Kidney (tissue), 14 donors: Measurements from ENCODE around the gene OR51I1. TPM values are rescaled to one million over a fixed set of nuclear protein-coding genes. Genes with fewer than 3 reads are reported as not detected.

Experiments
- DNase-seq, 5 donors: peaks; one replicate each; pipeline ENCODE4 v3.0.0-alpha.2; 2013 to 2020
- FAIRE-seq: peaks from 2 replicates; lab custom pipeline; 2012; peaks lifted over from hg19 to GRCh38; lab: Jason Lieb, UNC
- H3K27ac ChIP-seq, 2 donors: one replicate each; pipeline ENCODE4 v1.7.0; 2013; ENCODE audit warnings: low read depth in 2 of 2, low read length in 2 of 2, inconsistent platforms in 1 of 2
- H3K27me3 ChIP-seq: one replicate; pipeline ENCODE4 v1.7.1; 2013; ENCODE audit warnings: low read length, inconsistent platforms; ENCODE audit not compliant: control insufficient read depth, insufficient read depth
- H3K36me3 ChIP-seq, 3 donors: one replicate each; pipeline versions ENCODE4 v1.7.0 to v1.7.1; 2013; ENCODE audit warnings: low read length in 3 of 3, control low read depth in 1 of 3, inconsistent platforms in 1 of 3; ENCODE audit not compliant: insufficient read depth in 3 of 3, control insufficient read depth in 2 of 3
- H3K4me1 ChIP-seq, 3 donors: one replicate each; pipeline versions ENCODE4 v1.7.0 to v1.7.1; 2013; ENCODE audit warnings: low read length in 3 of 3, inconsistent platforms in 1 of 3, low read depth in 1 of 3; ENCODE audit not compliant: control insufficient read depth in 2 of 3, insufficient read depth in 2 of 3
- H3K4me3 ChIP-seq, 3 donors: one replicate each; pipeline versions ENCODE4 v1.7.0 to v1.8.1; 2013; ENCODE audit warnings: low read length in 3 of 3, control low read depth in 1 of 3, inconsistent platforms in 1 of 3
- H3K9ac ChIP-seq, 3 donors: one replicate each; pipeline versions ENCODE4 v1.7.0 to v1.7.1; 2013; ENCODE audit warnings: low read length in 3 of 3, control low read depth in 1 of 3, inconsistent platforms in 1 of 3
- H3K9me3 ChIP-seq, 3 donors: one replicate each; pipeline versions ENCODE4 v1.7.0 to v1.7.1; 2013; ENCODE audit warnings: low read length in 3 of 3, control low read depth in 1 of 3, inconsistent platforms in 1 of 3; ENCODE audit not compliant: control insufficient read depth in 2 of 3, insufficient read depth in 1 of 3
- intact Hi-C: fragments of 100-400 bp; cut with DNase I; formaldehyde crosslinking; loops from one replicate; pipeline ENCODE4 v1.11.1; 2022
- polyA plus RNA-seq: library from polyadenylated mRNA; stranded (reverse); fragments of 350-450 nt; fragmentation: Illumina TruSeq; extraction: RNeasy Lipid Tissue Mini Kit (QIAGEN cat#74804); gene quantifications from one replicate; pipeline ENCODE4 v1.2.3, GENCODE V29; 2014; ENCODE audit warnings: low read depth, low replicate concordance; ENCODE audit not compliant: insufficient read depth
- total RNA-seq: library from RNA; stranded (reverse); fragmentation: NEBNext Ultra II Directional; extraction: Animal tissue kit (Norgen Biotek cat#: 25700); gene quantifications from one replicate; pipeline ENCODE4 v1.2.1, GENCODE V29; 2021
- TF ChIP-seq, protein P1 (sequence below): IDR thresholded peaks from 3 replicates; pipeline ENCODE4 v1.5.1; 2012; ENCODE audit warnings: mild to moderate bottlenecking, moderate library complexity, borderline replicate concordance; ENCODE audit not compliant: insufficient read depth; ENCODE audit errors: extremely low read depth
- donor health status: control.
- donor health status: control.
- donor health status: control.
- donor health status: control.
- donor health status: control.
- donor health status: DM: yes; HTN: yes; CAD: no.
- donor health status: Normal renal cell carcinoma (clear cell type).

OR51I1 gene
- total and polyA plus RNA-seq, 2 donors from 2014 or later: 0.35 TPM; not detected in 1

DNA sequence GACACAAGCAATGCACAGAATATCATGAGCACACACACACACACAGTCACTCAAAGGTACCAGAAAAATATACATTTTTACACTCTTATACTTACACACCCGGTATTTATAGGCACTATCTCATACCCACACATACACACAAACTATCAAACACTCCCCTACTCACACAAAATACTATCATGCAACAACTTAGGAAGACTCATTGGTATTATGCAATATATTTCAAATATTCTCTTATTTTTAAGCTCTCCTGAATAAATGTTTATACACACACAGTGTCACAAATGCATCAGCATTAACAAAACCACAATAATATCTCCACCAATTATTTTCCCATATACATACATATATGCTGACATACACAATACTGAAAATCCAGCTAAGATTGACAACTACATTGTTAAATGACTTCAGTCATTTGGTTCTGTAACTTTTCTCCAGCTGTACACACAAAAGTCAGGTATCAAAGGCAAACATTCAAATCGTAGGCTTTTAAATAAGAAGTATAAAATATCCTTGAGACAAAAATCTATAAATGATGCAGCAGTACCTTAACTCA is 2.6 kb upstream of the OR51I1 start:
- Histone ChIP-seq H3K9me3 (no peaks in the 10 kb centered on the region), H3K4me3 (no peak overlapping the region), H3K36me3 (no peaks in the 10 kb centered on the region), H3K4me1 (no peaks in the 10 kb centered on the region), H3K9ac (no peak overlapping the region), H3K27ac (no peak overlapping the region), H3K27me3 (no peaks in the 10 kb centered on the region)
- no peak for FAIRE-seq
- TF ChIP-seq, protein P1, sequence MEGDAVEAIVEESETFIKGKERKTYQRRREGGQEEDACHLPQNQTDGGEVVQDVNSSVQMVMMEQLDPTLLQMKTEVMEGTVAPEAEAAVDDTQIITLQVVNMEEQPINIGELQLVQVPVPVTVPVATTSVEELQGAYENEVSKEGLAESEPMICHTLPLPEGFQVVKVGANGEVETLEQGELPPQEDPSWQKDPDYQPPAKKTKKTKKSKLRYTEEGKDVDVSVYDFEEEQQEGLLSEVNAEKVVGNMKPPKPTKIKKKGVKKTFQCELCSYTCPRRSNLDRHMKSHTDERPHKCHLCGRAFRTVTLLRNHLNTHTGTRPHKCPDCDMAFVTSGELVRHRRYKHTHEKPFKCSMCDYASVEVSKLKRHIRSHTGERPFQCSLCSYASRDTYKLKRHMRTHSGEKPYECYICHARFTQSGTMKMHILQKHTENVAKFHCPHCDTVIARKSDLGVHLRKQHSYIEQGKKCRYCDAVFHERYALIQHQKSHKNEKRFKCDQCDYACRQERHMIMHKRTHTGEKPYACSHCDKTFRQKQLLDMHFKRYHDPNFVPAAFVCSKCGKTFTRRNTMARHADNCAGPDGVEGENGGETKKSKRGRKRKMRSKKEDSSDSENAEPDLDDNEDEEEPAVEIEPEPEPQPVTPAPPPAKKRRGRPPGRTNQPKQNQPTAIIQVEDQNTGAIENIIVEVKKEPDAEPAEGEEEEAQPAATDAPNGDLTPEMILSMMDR: no peak
- DNase-seq: no peak
- intact Hi-C loops: no loop called here

DNA sequence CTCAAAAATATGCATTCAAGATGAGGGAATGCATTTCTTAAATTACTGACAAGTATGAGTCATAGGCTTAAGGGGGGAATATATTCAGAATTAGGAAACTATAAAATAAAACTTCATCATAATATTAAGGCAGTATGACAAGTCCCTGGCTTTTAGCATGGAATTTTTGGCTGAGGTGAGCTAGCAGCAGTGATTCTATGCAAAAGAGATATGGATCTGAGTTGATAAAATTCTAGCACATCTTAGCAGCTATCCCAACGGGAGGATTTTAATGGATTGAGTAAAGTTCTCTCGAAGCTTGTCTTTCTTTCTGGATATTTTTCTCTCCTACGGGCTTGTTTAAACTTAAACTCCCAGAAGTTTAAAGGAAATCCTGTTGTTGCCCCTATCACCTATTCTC is 18.2 kb downstream of the OR51I1 start:
- H3K9ac ChIP-seq: no peak overlapping the region
- no peak for FAIRE-seq
- intact Hi-C loops: no loop called here

DNA sequence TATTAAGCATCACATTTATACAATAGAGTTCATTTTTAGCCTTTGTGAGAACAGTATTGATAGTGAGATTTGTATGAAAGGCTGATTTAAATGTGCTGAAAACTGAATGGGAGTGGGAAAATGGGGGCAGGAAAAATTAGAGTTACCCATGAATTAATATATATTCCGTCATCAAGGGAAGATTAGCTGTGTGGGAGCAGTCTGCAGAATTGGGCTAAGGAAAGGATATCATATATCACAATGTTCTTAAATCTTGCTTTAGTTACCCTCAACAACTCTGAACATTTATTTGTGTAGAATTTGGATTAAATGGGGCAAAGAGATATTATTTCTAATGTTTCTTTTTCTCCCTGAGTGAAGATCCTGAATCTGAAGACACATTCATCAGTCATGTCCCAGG is 19.5 kb downstream of the OR51I1 start, which contains the start of gene OR51Q1:
TSS of gene OR51Q1 (plus strand) at position 301 of the 400 bp plus-strand sequence. CDS start at position 391, 90 bp downstream.
- Histone ChIP-seq H3K4me3 (no peak within 1 kb of the TSS), H3K27me3 (no peaks in the 10 kb centered on the region), H3K9me3 (no peaks in the 10 kb centered on the region), H3K9ac (no peak within 1 kb of the TSS), H3K4me1 (no peaks in the 10 kb centered on the region), H3K27ac (no peak within 1 kb of the TSS), H3K36me3 (no peaks in the 10 kb centered on the region)
- DNase-seq: no peak
- FAIRE-seq: no peak
- TF ChIP-seq, protein P1: no peak
- intact Hi-C loops: no loop called here

More for the DNA sequence above, 18.2 kb downstream of the OR51I1 start:
- Histone ChIP-seq H3K36me3 (no peaks in the 10 kb centered on the region), H3K27ac (no peak overlapping the region), H3K9me3 (no peaks in the 10 kb centered on the region), H3K27me3 (no peaks in the 10 kb centered on the region), H3K4me3 (no peak overlapping the region), H3K4me1 (no peaks in the 10 kb centered on the region)
- TF ChIP-seq, protein P1: no peak
- no peak for DNase-seq

DNA sequence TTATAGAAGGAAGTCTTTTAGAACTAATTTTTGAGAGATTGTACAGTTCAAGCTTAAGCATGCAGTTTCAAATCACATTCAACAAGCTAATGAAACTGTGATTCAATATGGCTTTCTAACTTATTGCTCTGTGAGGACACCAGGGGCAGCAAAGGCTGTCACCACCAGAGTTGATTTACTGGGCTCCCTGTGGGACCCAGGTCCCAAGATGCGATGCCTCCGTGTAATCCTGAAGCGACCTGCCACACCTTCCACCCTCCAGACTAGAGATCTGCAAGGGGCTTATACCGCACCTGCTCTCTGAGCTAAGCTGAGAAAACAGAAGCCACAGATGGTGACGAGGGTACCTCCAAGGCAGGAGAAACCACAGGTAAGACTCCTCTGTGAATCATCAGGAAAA is 20.3 kb downstream of the OR51I1 start:
- FAIRE-seq (no peak), DNase-seq (no peak)

More for the DNA sequence above, 20.3 kb downstream of the OR51I1 start:
- TF ChIP-seq, protein P1: no peak
- intact Hi-C loops: no loop called here
- Histone ChIP-seq H3K9ac (no peak overlapping the region), H3K36me3 (no peaks in the 10 kb centered on the region), H3K9me3 (no peaks in the 10 kb centered on the region), H3K4me3 (no peak overlapping the region), H3K4me1 (no peaks in the 10 kb centered on the region), H3K27ac (no peak overlapping the region), H3K27me3 (no peaks in the 10 kb centered on the region)
